Neural cell (in vitro differentiated cells): ENCODE results near the gene LPIN3. TPM values are rescaled to one million over a fixed set of nuclear protein-coding genes. Genes with fewer than 3 reads are reported as not detected.

Source experiments
- H2AFZ ChIP-seq: fragments of 200-600, 300-800 bp; sonication (generic), shearing (Covaris generic); 2 replicates; pipeline ENCODE4 v1.6.0; 2014; ENCODE audit warnings: low read depth, mild to moderate bottlenecking, antibody characterized with exemption, low read length, moderate library complexity
- H3F3A ChIP-seq: fragments of 200-600 bp; shearing (Covaris generic); 2 replicates; pipeline ENCODE4 v1.6.1; 2016; ENCODE audit warnings: mild to moderate bottlenecking, moderate library complexity, mixed read lengths, antibody characterized with exemption, low read length; ENCODE audit not compliant: insufficient read depth, poor library complexity, severe bottlenecking
- H3K27ac ChIP-seq: fragments of 200-600, 300-800 bp; sonication (generic), shearing (Covaris generic); 2 replicates; pipeline ENCODE4 v1.5.1; 2014; ENCODE audit warnings: mild to moderate bottlenecking, low read length, moderate library complexity
- H3K27me3 ChIP-seq: fragments of 300-800, 200-600 bp; sonication (generic), shearing (Covaris generic); 2 replicates; pipeline ENCODE4 v1.6.0; 2014; ENCODE audit warnings: mild to moderate bottlenecking, low read depth, low read length, moderate library complexity; ENCODE audit not compliant: insufficient read depth
- H3K36me3 ChIP-seq: fragments of 300-800, 200-600 bp; sonication (generic), shearing (Covaris generic); 2 replicates; pipeline ENCODE4 v1.5.1; 2014; ENCODE audit warnings: mild to moderate bottlenecking, antibody characterized with exemption, low read length, moderate library complexity; ENCODE audit not compliant: insufficient read depth
- H3K4me2 ChIP-seq: fragments of 300-800, 200-600 bp; sonication (generic), shearing (Covaris generic); 2 replicates; pipeline ENCODE4 v1.6.0; 2014; ENCODE audit warnings: mild to moderate bottlenecking, low read length
- H3K4me3 ChIP-seq: fragments of 300-800, 200-600 bp; sonication (generic), shearing (Covaris generic); 2 replicates; pipeline ENCODE4 v1.5.1; 2014; ENCODE audit warnings: mild to moderate bottlenecking, low read length, moderate library complexity
- H3K79me2 ChIP-seq: fragments of 200-600 bp; shearing (Covaris generic); replicated peaks from 2 replicates; pipeline ENCODE4 v1.6.0; 2014; ENCODE audit warnings: mild to moderate bottlenecking, low read length, moderate library complexity; ENCODE audit not compliant: insufficient read depth
- H3K9ac ChIP-seq: fragments of 300-800, 200-600 bp; sonication (generic), shearing (Covaris generic); 2 replicates; pipeline ENCODE4 v1.6.1; 2016; ENCODE audit warnings: mild to moderate bottlenecking, low read length, mixed read lengths
- H3K9me2 ChIP-seq: fragments of 200-600 bp; shearing (Covaris generic); 2 replicates; pipeline ENCODE4 v1.6.1; 2016; ENCODE audit warnings: mild to moderate bottlenecking, low read length, mixed read lengths; ENCODE audit not compliant: insufficient read depth
- H3K9me3 ChIP-seq: fragments of 200-600, 300-800 bp; sonication (generic), shearing (Covaris generic); 2 replicates; pipeline ENCODE4 v1.6.1; 2016; ENCODE audit warnings: mild to moderate bottlenecking, mixed run types, low read length, moderate library complexity, mixed read lengths
- H4K20me1 ChIP-seq: fragments of 200-600 bp; shearing (Covaris generic); 2 replicates; pipeline ENCODE4 v1.6.1; 2016; ENCODE audit warnings: mild to moderate bottlenecking, mixed run types; ENCODE audit not compliant: insufficient read depth
- EP300 ChIP-seq: fragments of 450-650 bp; conservative IDR thresholded peaks from 2 replicates; pipeline ENCODE4 v1.6.1; 2014; ENCODE audit warnings: antibody characterized with exemption, mild to moderate bottlenecking, moderate library complexity; ENCODE audit not compliant: poor library complexity, severe bottlenecking
- EZH2 ChIP-seq: fragments of 200-600, 300-800 bp; shearing (Covaris generic), sonication (generic); IDR thresholded peaks from 2 replicates; pipeline ENCODE4 v1.6.1; 2014; ENCODE audit warnings: antibody characterized with exemption, low read length, borderline replicate concordance, mild to moderate bottlenecking; ENCODE audit not compliant: insufficient read depth, poor library complexity, severe bottlenecking
- MXI1 ChIP-seq: fragments of 450-650 bp; conservative IDR thresholded peaks from 2 replicates; pipeline ENCODE4 v1.6.1; 2014; ENCODE audit warnings: antibody characterized with exemption, mild to moderate bottlenecking; ENCODE audit not compliant: poor library complexity, severe bottlenecking
- POLR2AphosphoS5 ChIP-seq: IDR thresholded peaks from 2 replicates; pipeline ENCODE4 v1.6.1; 2012
- RAD21 ChIP-seq: fragments of 450-650 bp; conservative IDR thresholded peaks from 2 replicates; pipeline ENCODE4 v1.6.1; 2014; ENCODE audit warnings: antibody characterized with exemption, mild to moderate bottlenecking, moderate library complexity
- SMC3 ChIP-seq: fragments of 450-650 bp; conservative IDR thresholded peaks from 2 replicates; pipeline ENCODE4 v1.6.1; 2014; ENCODE audit warnings: antibody characterized with exemption, mild to moderate bottlenecking, moderate library complexity; ENCODE audit not compliant: poor library complexity
- TAF1 ChIP-seq: IDR thresholded peaks from 2 replicates; pipeline ENCODE4 v1.6.1; 2012; ENCODE audit warnings: low read depth
- polyA plus RNA-seq: library from polyadenylated mRNA; depleted of rRNA; stranded (reverse); fragments of >200 nt; gene quantifications from 2 replicates; pipeline ENCODE4 v1.2.3, GENCODE V29; 2014
- TF ChIP-seq, protein P1 (sequence below): IDR thresholded peaks from 2 replicates; pipeline ENCODE4 v1.6.1; 2012; ENCODE audit warnings: borderline replicate concordance
- TF ChIP-seq, protein P2 (sequence below): fragments of 450-650 bp; IDR thresholded peaks from 2 replicates; pipeline ENCODE4 v1.5.1; 2014; ENCODE audit warnings: antibody characterized with exemption, mild to moderate bottlenecking, moderate library complexity; ENCODE audit not compliant: poor library complexity, severe bottlenecking

The LPIN3 gene
- polyA plus RNA-seq, 1 donor from 2014 or later, result not detected

DNA sequence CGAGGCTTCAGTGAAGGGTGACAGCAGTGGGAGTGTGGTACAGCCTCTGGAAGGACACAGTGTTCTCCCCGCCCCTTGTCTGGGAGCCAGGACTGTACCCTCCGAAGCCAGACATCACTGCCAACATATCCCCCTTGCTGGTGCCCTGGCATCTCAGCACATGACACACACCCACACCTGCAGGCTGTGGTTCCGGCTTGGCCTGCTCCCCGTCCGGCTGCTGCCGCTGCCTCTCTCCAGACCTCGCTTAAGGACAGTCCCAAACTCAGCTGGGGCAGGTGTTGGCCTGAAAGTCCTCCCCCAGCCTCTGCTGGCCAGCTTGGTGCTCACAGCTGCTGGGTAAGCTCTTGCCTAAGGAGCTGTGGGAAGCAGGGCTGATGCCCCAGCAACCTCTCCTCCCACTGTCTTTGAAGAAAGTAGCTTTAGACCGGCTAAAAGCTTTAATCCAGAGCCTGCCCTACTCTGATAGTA is 19.0 kb downstream of the LPIN3 start:
- no peak for TF ChIP-seq MXI1
- TF ChIP-seq EP300, result no peak
- TF ChIP-seq, protein P1, sequence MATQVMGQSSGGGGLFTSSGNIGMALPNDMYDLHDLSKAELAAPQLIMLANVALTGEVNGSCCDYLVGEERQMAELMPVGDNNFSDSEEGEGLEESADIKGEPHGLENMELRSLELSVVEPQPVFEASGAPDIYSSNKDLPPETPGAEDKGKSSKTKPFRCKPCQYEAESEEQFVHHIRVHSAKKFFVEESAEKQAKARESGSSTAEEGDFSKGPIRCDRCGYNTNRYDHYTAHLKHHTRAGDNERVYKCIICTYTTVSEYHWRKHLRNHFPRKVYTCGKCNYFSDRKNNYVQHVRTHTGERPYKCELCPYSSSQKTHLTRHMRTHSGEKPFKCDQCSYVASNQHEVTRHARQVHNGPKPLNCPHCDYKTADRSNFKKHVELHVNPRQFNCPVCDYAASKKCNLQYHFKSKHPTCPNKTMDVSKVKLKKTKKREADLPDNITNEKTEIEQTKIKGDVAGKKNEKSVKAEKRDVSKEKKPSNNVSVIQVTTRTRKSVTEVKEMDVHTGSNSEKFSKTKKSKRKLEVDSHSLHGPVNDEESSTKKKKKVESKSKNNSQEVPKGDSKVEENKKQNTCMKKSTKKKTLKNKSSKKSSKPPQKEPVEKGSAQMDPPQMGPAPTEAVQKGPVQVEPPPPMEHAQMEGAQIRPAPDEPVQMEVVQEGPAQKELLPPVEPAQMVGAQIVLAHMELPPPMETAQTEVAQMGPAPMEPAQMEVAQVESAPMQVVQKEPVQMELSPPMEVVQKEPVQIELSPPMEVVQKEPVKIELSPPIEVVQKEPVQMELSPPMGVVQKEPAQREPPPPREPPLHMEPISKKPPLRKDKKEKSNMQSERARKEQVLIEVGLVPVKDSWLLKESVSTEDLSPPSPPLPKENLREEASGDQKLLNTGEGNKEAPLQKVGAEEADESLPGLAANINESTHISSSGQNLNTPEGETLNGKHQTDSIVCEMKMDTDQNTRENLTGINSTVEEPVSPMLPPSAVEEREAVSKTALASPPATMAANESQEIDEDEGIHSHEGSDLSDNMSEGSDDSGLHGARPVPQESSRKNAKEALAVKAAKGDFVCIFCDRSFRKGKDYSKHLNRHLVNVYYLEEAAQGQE, result no peak
- TF ChIP-seq TAF1, result no peak
- TF ChIP-seq EZH2, result no peak
- no peak for TF ChIP-seq POLR2AphosphoS5
- TF ChIP-seq RAD21, result no peak
- no peak for TF ChIP-seq SMC3
- TF ChIP-seq, protein P2, sequence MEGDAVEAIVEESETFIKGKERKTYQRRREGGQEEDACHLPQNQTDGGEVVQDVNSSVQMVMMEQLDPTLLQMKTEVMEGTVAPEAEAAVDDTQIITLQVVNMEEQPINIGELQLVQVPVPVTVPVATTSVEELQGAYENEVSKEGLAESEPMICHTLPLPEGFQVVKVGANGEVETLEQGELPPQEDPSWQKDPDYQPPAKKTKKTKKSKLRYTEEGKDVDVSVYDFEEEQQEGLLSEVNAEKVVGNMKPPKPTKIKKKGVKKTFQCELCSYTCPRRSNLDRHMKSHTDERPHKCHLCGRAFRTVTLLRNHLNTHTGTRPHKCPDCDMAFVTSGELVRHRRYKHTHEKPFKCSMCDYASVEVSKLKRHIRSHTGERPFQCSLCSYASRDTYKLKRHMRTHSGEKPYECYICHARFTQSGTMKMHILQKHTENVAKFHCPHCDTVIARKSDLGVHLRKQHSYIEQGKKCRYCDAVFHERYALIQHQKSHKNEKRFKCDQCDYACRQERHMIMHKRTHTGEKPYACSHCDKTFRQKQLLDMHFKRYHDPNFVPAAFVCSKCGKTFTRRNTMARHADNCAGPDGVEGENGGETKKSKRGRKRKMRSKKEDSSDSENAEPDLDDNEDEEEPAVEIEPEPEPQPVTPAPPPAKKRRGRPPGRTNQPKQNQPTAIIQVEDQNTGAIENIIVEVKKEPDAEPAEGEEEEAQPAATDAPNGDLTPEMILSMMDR, result no peak
- H4K20me1 ChIP-seq, result no peaks in the 10 kb centered on the region
- H3F3A ChIP-seq, result no peaks in the 10 kb centered on the region
- H3K9me3 ChIP-seq, result no peaks in the 10 kb centered on the region
- H3K27ac ChIP-seq, result no peak overlapping the region
- peaks cover 3% of the 10 kb centered on the region for H3K27me3 ChIP-seq
- no peak overlapping the region for H3K9ac ChIP-seq
- H3K4me3 ChIP-seq, result no peak overlapping the region
- no peak overlapping the region for H2AFZ ChIP-seq
- H3K36me3 ChIP-seq, result no peaks in the 10 kb centered on the region
- H3K79me2 ChIP-seq, result no peaks in the 10 kb centered on the region
- H3K9me2 ChIP-seq, result no peaks in the 10 kb centered on the region
- no peak overlapping the region for H3K4me2 ChIP-seq

DNA sequence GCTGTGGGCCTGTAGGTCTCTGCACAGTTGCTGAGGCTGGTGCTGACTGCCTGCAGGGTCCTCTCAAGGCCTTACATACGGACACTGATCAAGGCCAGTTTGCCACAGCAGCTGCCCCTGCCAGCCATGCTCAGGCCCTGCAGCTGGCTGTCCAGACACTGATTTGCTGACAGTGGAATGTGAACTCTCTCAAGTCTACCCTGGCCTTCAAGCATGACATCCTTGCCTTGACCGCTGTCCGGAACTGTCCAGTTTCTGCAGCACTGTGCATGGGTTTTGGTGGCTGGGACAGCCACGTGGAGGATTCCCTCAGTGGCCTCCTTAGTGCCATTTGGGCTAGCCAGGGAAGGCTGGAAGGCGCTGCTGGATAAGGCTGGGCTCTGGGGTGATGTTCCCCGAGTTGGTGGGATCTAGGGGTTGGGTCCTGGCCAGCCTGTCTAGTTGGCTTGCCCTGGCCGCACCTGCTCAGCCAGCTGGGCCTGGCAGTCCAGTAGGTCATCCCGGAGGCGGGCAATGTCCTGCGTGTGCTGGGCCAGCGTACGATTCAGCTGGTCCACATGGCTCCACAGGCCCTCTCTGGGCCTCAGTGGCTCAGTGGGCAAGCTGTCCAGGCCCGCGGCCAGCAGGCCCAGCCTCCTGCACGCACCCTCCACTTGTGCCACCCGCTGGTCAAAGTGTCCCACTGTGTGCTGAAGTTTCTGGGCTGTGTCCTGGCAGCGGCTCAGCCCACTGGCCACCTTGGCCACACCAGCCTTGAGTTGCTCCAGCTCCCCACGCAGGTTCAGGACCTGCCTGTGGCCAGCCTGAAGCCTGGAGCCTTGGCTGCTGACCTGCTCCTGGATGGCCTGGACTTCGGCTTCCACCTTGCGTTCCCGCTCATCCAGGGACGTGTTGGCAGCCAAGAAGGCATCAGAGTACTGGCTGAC is 20.5 kb downstream of the LPIN3 start:
- no peaks in the 10 kb centered on the region for H3K79me2 ChIP-seq
- H3K36me3 ChIP-seq, result no peaks in the 10 kb centered on the region
- H3K4me2 ChIP-seq, result no peak overlapping the region
- TF ChIP-seq EP300, result no peak
- H3K9ac ChIP-seq, result no peak overlapping the region
- H3K4me3 ChIP-seq, result no peak overlapping the region
- H3K27ac ChIP-seq, result no peak overlapping the region
- peaks cover 18% of the 10 kb centered on the region for H3K27me3 ChIP-seq
- no peaks in the 10 kb centered on the region for H4K20me1 ChIP-seq
- H3K9me2 ChIP-seq, result no peaks in the 10 kb centered on the region
- no peaks in the 10 kb centered on the region for H3F3A ChIP-seq
- H3K9me3 ChIP-seq, result no peaks in the 10 kb centered on the region
- H2AFZ ChIP-seq, result no peak overlapping the region
